ENCODE measurements around the gene OR2S2. TPM values are rescaled to one million over a fixed set of nuclear protein-coding genes. Genes with fewer than 3 reads are reported as not detected.

OR2S2 gene
- not detected for total RNA-seq

GRCh38 chr9:35958104-35958837 lies at the start of gene OR2S2:
Gene OR2S2, minus strand, starts transcription at chr9:35958154. Its CDS starts 56 bp downstream, at chr9:35958098.
- DNase-seq (no peak), ATAC-seq (no peak)
- intact Hi-C loops (cut with DNase I): no loop called here
- no peak for TF ChIP-seq POLR2A (IDR thresholded peaks at IDR 0.05)
- TF ChIP-seq, protein P1, sequence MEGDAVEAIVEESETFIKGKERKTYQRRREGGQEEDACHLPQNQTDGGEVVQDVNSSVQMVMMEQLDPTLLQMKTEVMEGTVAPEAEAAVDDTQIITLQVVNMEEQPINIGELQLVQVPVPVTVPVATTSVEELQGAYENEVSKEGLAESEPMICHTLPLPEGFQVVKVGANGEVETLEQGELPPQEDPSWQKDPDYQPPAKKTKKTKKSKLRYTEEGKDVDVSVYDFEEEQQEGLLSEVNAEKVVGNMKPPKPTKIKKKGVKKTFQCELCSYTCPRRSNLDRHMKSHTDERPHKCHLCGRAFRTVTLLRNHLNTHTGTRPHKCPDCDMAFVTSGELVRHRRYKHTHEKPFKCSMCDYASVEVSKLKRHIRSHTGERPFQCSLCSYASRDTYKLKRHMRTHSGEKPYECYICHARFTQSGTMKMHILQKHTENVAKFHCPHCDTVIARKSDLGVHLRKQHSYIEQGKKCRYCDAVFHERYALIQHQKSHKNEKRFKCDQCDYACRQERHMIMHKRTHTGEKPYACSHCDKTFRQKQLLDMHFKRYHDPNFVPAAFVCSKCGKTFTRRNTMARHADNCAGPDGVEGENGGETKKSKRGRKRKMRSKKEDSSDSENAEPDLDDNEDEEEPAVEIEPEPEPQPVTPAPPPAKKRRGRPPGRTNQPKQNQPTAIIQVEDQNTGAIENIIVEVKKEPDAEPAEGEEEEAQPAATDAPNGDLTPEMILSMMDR (IDR thresholded peaks at IDR 0.05): no peak
- H3K4me1 ChIP-seq: no peaks in the 10 kb centered on the region
- WGBS, 2 donors: 56 to 71% methylated on average over 5 of the region's 5 CpGs
- H3K9me3 ChIP-seq: no peaks in the 10 kb centered on the region
- H3K4me3 ChIP-seq: no peak within 1 kb of the TSS
- no peaks in the 10 kb centered on the region for H3K27me3 ChIP-seq
- H3K27ac ChIP-seq: no peak within 1 kb of the TSS
- no peaks in the 10 kb centered on the region for H3K36me3 ChIP-seq (replicated peaks in 1 of 2; ENCODE audit: insufficient read depth in 1 of 2, low read depth in 2 of 2)

DNA sequence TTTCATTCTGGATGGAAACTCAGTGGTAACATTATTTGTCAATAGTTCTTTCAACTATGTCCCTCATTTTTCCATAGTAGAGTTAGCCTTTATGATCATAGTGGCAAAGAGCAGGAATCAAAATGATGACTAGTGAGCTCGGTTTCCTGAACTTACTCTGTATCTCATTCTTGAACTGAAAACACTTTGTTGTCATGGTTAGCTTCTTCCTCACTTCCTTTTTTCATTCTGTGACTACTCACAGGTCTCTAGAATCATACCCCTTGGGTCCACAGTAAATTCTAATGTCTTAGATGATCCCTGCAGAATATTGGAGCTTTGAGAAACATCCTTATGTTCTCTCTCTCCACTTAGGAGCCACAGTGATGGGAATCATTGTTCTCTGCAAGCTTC lies 49.4 kb upstream of the OR2S2 start:
- no peak overlapping the region for H3K27ac ChIP-seq
- H3K9me3 ChIP-seq: no peaks in the 10 kb centered on the region
- WGBS, 2 donors: 65 to 87% methylated on average over 1 of the region's 1 CpG
- TF ChIP-seq, protein P1 (IDR thresholded peaks at IDR 0.05): no peak
- no peak for TF ChIP-seq POLR2A (IDR thresholded peaks at IDR 0.05)
- ATAC-seq (no peak), DNase-seq (no peak)
- no peaks in the 10 kb centered on the region for H3K4me1 ChIP-seq
- H3K4me3 ChIP-seq: no peak overlapping the region
- intact Hi-C loops (cut with DNase I): no loop called here
- H3K36me3 ChIP-seq (replicated peaks in 1 of 2; ENCODE audit: insufficient read depth in 1 of 2, low read depth in 2 of 2): no peaks in the 10 kb centered on the region
- no peaks in the 10 kb centered on the region for H3K27me3 ChIP-seq

DNA sequence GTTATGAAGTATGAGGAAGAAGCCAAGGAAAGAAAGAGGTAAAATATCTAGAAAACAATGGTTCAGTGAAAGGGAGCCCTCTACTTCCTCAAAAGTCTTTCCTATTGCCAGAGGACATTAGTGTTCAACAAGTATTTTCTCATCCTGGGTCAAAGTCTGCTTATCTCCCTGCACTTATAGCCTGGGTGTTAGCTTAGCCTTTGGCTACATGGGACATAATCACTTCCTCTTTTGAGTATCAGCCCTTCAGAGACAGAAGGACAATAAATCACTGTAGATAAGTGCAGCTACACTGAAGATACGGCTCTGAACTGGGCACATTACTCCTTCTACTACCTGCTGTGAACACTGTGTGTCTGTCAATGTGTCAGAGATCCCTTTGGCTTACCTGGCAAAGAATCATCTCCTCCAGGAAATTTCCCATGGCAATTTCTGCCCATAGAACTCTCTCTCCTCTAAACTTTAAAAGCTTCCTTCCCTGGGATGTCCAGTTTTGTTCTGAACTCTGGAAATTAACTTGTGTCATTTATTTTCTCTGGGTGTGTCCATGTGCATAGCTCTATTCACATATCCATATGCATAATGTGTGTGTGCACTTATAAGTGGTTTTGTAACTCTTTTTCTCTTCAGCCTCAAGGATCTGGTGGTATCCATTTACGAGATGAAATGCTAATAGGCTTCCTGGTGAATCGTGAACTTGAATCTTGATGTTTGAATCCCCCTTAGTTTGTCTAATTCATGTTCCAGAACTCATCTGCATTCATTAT lies 48.8 kb upstream of the OR2S2 start:
- Histone ChIP-seq H3K4me1 (no peaks in the 10 kb centered on the region), H3K27ac (no peak overlapping the region), H3K9me3 (no peaks in the 10 kb centered on the region), H3K27me3 (no peaks in the 10 kb centered on the region), H3K4me3 (no peak overlapping the region), H3K36me3 (replicated peaks in 1 of 2; ENCODE audit: insufficient read depth in 1 of 2, low read depth in 2 of 2) (no peaks in the 10 kb centered on the region)
- WGBS, 2 donors: 48 to 61% methylated on average over 3 of the region's 3 CpGs
- DNase-seq: no peak
- intact Hi-C loops (cut with DNase I): no loop called here
- TF ChIP-seq, protein P1 (IDR thresholded peaks at IDR 0.05): no peak
- TF ChIP-seq POLR2A (IDR thresholded peaks at IDR 0.05): no peak
- no peak for ATAC-seq

DNA sequence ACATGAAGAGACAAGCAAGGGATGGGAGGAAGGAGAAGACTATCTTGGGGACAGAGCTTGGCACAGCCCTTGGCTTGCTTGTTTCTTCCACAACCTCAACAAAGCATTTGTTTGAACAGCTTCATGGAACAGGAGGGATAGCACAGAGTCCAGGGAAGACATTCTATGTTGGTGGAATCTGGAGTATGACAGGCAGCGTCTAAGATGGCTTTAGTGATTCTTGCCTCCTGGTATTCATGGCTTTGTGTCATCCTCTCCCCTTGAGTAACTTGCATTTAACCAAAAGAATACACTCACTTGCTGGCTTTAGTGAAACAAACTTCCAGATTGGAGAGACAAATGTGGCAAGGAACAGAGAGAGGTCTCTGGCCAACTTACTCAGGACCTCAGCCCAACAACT lies 47.9 kb upstream of the OR2S2 start:
- TF ChIP-seq, protein P1 (IDR thresholded peaks at IDR 0.05): no peak
- no peak for TF ChIP-seq POLR2A (IDR thresholded peaks at IDR 0.05)
- ATAC-seq (no peak), DNase-seq (no peak)
- intact Hi-C loops (cut with DNase I): no loop called here
- Histone ChIP-seq H3K36me3 (replicated peaks in 1 of 2; ENCODE audit: insufficient read depth in 1 of 2, low read depth in 2 of 2) (no peaks in the 10 kb centered on the region), H3K27ac (no peak overlapping the region), H3K4me3 (no peak overlapping the region), H3K4me1 (no peaks in the 10 kb centered on the region), H3K27me3 (no peaks in the 10 kb centered on the region), H3K9me3 (no peaks in the 10 kb centered on the region)
- 60 to 88% methylated on average over 1 of the region's 1 CpG for WGBS, 2 donors
